Neural progenitor cell (in vitro differentiated cells): ENCODE data around the gene TBK1. TPM values are rescaled to one million over a fixed set of nuclear protein-coding genes. Genes with fewer than 3 reads are reported as not detected.

ENCODE experiments used
- DNase-seq: peaks from one replicate; pipeline ENCODE4 v3.0.0-alpha.2; 2016; ENCODE audit warnings: low spot score
- H2AFZ ChIP-seq: fragments of 200-600 bp; sonication (generic); replicated peaks from 2 replicates; pipeline ENCODE4 v1.6.1; 2016; ENCODE audit warnings: antibody characterized with exemption
- H3F3A ChIP-seq: fragments of 200-600 bp; sonication (generic); 2 replicates; pipeline ENCODE4 v1.6.1; 2016; ENCODE audit warnings: antibody characterized with exemption, low read depth
- H3K27ac ChIP-seq: fragments of 200-600 bp; sonication (generic); 2 replicates; pipeline ENCODE4 v1.5.1; 2016; ENCODE audit warnings: mild to moderate bottlenecking
- H3K27me3 ChIP-seq: fragments of 200-600 bp; sonication (generic); 2 replicates; pipeline ENCODE4 v1.6.1; 2016; ENCODE audit warnings: mild to moderate bottlenecking, moderate library complexity
- H3K36me3 ChIP-seq: fragments of 200-600 bp; sonication (generic); 2 replicates; pipeline ENCODE4 v1.5.1; 2016
- H3K4me1 ChIP-seq: fragments of 200-600 bp; sonication (generic); 2 replicates; pipeline ENCODE4 v1.6.1; 2016; ENCODE audit warnings: mixed run types
- H3K4me2 ChIP-seq: fragments of 200-600 bp; sonication (generic); 2 replicates; pipeline ENCODE4 v1.6.1; 2016
- H3K4me3 ChIP-seq: fragments of 200-600 bp; sonication (generic); 2 replicates; pipeline ENCODE4 v1.5.1; 2016
- H3K79me2 ChIP-seq: fragments of 200-600 bp; sonication (generic); 2 replicates; pipeline ENCODE4 v1.6.1; 2016; ENCODE audit warnings: low read depth
- H3K9ac ChIP-seq: fragments of 200-600 bp; sonication (generic); 2 replicates; pipeline ENCODE4 v1.6.1; 2016
- H3K9me3 ChIP-seq: fragments of 200-600 bp; sonication (generic); 2 replicates; pipeline ENCODE4 v1.5.1; 2016; ENCODE audit warnings: low read depth
- H4K20me1 ChIP-seq: fragments of 200-600 bp; sonication (generic); 2 replicates; pipeline ENCODE4 v1.6.1; 2016; ENCODE audit warnings: low read depth
- H3K27ac Mint-ChIP-seq: 3 replicates; pipeline ENCODE4 v1.8.0; 2021; ENCODE audit warnings: mixed read lengths
- H3K27me3 Mint-ChIP-seq: 2 replicates; pipeline ENCODE4 v1.8.0; 2022; ENCODE audit warnings: low read depth, mild to moderate bottlenecking, inconsistent platforms, moderate library complexity, mixed read lengths; ENCODE audit not compliant: insufficient read depth
- H3K36me3 Mint-ChIP-seq: 3 replicates; pipeline ENCODE4 v1.8.0; 2021; ENCODE audit warnings: mixed read lengths
- H3K4me1 Mint-ChIP-seq: 3 replicates; pipeline ENCODE4 v1.8.0; 2021; ENCODE audit warnings: mixed read lengths
- H3K4me3 Mint-ChIP-seq: 3 replicates; pipeline ENCODE4 v1.8.0; 2021; ENCODE audit warnings: mild to moderate bottlenecking, moderate library complexity, mixed read lengths
- H3K9me3 Mint-ChIP-seq: 3 replicates; pipeline ENCODE4 v1.8.0; 2020; ENCODE audit warnings: mixed read lengths
- CTCF ChIP-seq: fragments of 200-600 bp; sonication (generic); IDR thresholded peaks from 2 replicates; pipeline ENCODE4 v1.5.1; 2017; ENCODE audit warnings: antibody characterized with exemption, mild to moderate bottlenecking
- EZH2 ChIP-seq: fragments of 200-600 bp; sonication (generic); IDR thresholded peaks from 2 replicates; pipeline ENCODE4 v1.6.1; 2017; ENCODE audit warnings: antibody characterized with exemption, mild to moderate bottlenecking, moderate library complexity
- EZH2phosphoT487 ChIP-seq: fragments of 200-600 bp; sonication (generic); IDR thresholded peaks from 2 replicates; pipeline ENCODE4 v1.6.1; 2017; ENCODE audit warnings: antibody characterized with exemption
- total RNA-seq: library from RNA; depleted of rRNA; stranded (reverse); fragments of >200 nt; gene quantifications from 2 replicates; pipeline ENCODE4 v1.2.3, GENCODE V29; 2015; ENCODE audit warnings: low replicate concordance

Gene TBK1
- total RNA-seq, 1 donor from 2014 or later, result 51.3 TPM

- no peak overlapping the region for H2AFZ ChIP-seq
- no peaks in the 10 kb centered on the region for H3F3A ChIP-seq
- H3K4me3 ChIP-seq, result no peak overlapping the region
- no peaks in the 10 kb centered on the region for H3K79me2 ChIP-seq
- H3K4me1 ChIP-seq, result no peaks in the 10 kb centered on the region
- H3K4me3 Mint-ChIP-seq, result no peak overlapping the region
- no peaks in the 10 kb centered on the region for H3K27me3 ChIP-seq
- H4K20me1 ChIP-seq, result no peaks in the 10 kb centered on the region
- no peaks in the 10 kb centered on the region for H3K9me3 ChIP-seq
- H3K27ac ChIP-seq, result no peak overlapping the region
- no peak overlapping the region for H3K4me2 ChIP-seq
- H3K9me3 Mint-ChIP-seq, result no peaks in the 10 kb centered on the region
- TF ChIP-seq EZH2, result no peak
- TF ChIP-seq EZH2phosphoT487, result no peak
- no peak for TF ChIP-seq CTCF
- no peaks in the 10 kb centered on the region for H3K27me3 Mint-ChIP-seq
- no peak for DNase-seq
- peaks cover 32% of the 10 kb centered on the region for H3K36me3 ChIP-seq
- no peaks in the 10 kb centered on the region for H3K4me1 Mint-ChIP-seq
- H3K9ac ChIP-seq, result no peak overlapping the region
- H3K36me3 Mint-ChIP-seq, result peaks cover 42% of the 10 kb centered on the region
- H3K27ac Mint-ChIP-seq, result no peak overlapping the region
Observed at GRCh38 chr12:64427988-64428387, 23.9 kb upstream of the TBK1 start.

GRCh38 chr12:64428956-64429355, 23.0 kb upstream of the TBK1 start:
- Histone ChIP-seq H3K36me3 (peaks cover 27% of the 10 kb centered on the region), H3K4me2 (no peak overlapping the region), H3K9ac (no peak overlapping the region), H3K9me3 (no peaks in the 10 kb centered on the region), H3K4me3 (no peak overlapping the region), H3K4me1 (no peaks in the 10 kb centered on the region), H3F3A (no peaks in the 10 kb centered on the region), H4K20me1 (no peaks in the 10 kb centered on the region), H2AFZ (no peak overlapping the region), H3K27me3 (no peaks in the 10 kb centered on the region), H3K79me2 (no peaks in the 10 kb centered on the region), H3K27ac (no peak overlapping the region)
- H3K36me3 Mint-ChIP-seq, result peaks cover 42% of the 10 kb centered on the region
- TF ChIP-seq EZH2phosphoT487 (no peak), CTCF (no peak), EZH2 (no peak)
- DNase-seq, result no peak
- no peaks in the 10 kb centered on the region for H3K27me3 Mint-ChIP-seq
- H3K4me3 Mint-ChIP-seq, result no peak overlapping the region
- H3K9me3 Mint-ChIP-seq, result no peaks in the 10 kb centered on the region
- H3K4me1 Mint-ChIP-seq, result no peaks in the 10 kb centered on the region
- H3K27ac Mint-ChIP-seq, result no peak overlapping the region

- Histone ChIP-seq H3K27ac (no peak overlapping the region), H3F3A (no peaks in the 10 kb centered on the region), H2AFZ (no peak overlapping the region), H4K20me1 (no peaks in the 10 kb centered on the region), H3K4me2 (no peak overlapping the region), H3K9ac (no peak overlapping the region), H3K79me2 (no peaks in the 10 kb centered on the region), H3K36me3 (peaks cover 36% of the 10 kb centered on the region), H3K27me3 (no peaks in the 10 kb centered on the region), H3K4me3 (no peak overlapping the region), H3K9me3 (no peaks in the 10 kb centered on the region), H3K4me1 (no peaks in the 10 kb centered on the region)
- Mint-ChIP-seq H3K9me3 (no peaks in the 10 kb centered on the region), H3K27me3 (no peaks in the 10 kb centered on the region), H3K27ac (no peak overlapping the region), H3K36me3 (peaks cover 39% of the 10 kb centered on the region), H3K4me1 (no peaks in the 10 kb centered on the region), H3K4me3 (no peak overlapping the region)
- TF ChIP-seq EZH2, result no peak
- no peak for TF ChIP-seq CTCF
- no peak for TF ChIP-seq EZH2phosphoT487
- no peak for DNase-seq
Observed at GRCh38 chr12:64430886-64431285, 21.0 kb upstream of the TBK1 start.
